SK-N-SH (cell line): ENCODE results near the gene LGR5. TPM values are rescaled to one million over a fixed set of nuclear protein-coding genes. Genes with fewer than 3 reads are reported as not detected.

Experiments
- CTCF ChIA-PET: fragments of 300-600, 350-600 bp; formaldehyde crosslinking; extraction: SDS; loops from one replicate; lab custom pipeline; 2021; lab: Yijun Ruan, JAX
- POLR2A ChIA-PET: fragments of 350-600 bp; sonication (Branson Sonifier 250); formaldehyde crosslinking; extraction: SDS; loops from one replicate; lab custom pipeline; 2020; ENCODE audit warnings: antibody characterized with exemption, inconsistent platforms; lab: Yijun Ruan, JAX
- DNase-seq: peaks from one replicate; pipeline ENCODE4 v3.0.0; 2012
- H2AFZ ChIP-seq: fragments of 200-600 bp; sonication (generic); 2 replicates; pipeline ENCODE4 v1.8.1; 2016; ENCODE audit warnings: antibody characterized with exemption, mild to moderate bottlenecking, low read depth
- H3F3A ChIP-seq: fragments of 200-600 bp; sonication (generic); replicated peaks from 2 replicates; pipeline ENCODE3; 2016; ENCODE audit warnings: antibody characterized with exemption, mild to moderate bottlenecking; ENCODE audit not compliant: insufficient read depth
- H3K27ac ChIP-seq, 2 experiments: fragments of 200-500 bp in 1 of 2; fragments of 200-600 bp in 1 of 2; sonication (Bioruptor generic) in 1 of 2; sonication (generic), shearing (Covaris generic) in 1 of 2; 2 replicates each; pipeline versions ENCODE4 v1.5.1 to v1.6.1; 2014 to 2016; ENCODE audit warnings: low read depth in 2 of 2, inconsistent platforms in 1 of 2, low read length in 1 of 2, mild to moderate bottlenecking in 1 of 2, mixed read lengths in 1 of 2
- H3K27me3 ChIP-seq: fragments of 200-600 bp; sonication (generic), shearing (Covaris generic); 2 replicates; pipeline ENCODE4 v1.6.1; 2016; ENCODE audit warnings: mixed run types; ENCODE audit not compliant: insufficient read depth
- H3K36me3 ChIP-seq, 2 experiments: fragments of 200-500 bp in 1 of 2; fragments of 200-600 bp in 1 of 2; sonication (Bioruptor generic) in 1 of 2; sonication (generic) in 1 of 2; replicated peaks in 1 of 2; 2 replicates each; pipeline versions ENCODE3 to v1.5.1; 2014 to 2016; ENCODE audit warnings: low read length in 1 of 2, mild to moderate bottlenecking in 1 of 2; ENCODE audit not compliant: insufficient read depth in 2 of 2, control insufficient read depth in 1 of 2
- H3K4me1 ChIP-seq, 2 experiments: fragments of 200-500 bp in 1 of 2; fragments of 200-600 bp in 1 of 2; sonication (Bioruptor generic) in 1 of 2; sonication (generic), shearing (Covaris generic) in 1 of 2; 2 replicates each; pipeline versions ENCODE4 v1.5.1 to v1.6.1; 2014 to 2016; ENCODE audit warnings: low read depth in 1 of 2, low read length in 1 of 2, mixed run types in 1 of 2; ENCODE audit not compliant: insufficient read depth in 2 of 2, control insufficient read depth in 1 of 2
- H3K4me2 ChIP-seq: fragments of 200-600 bp; sonication (generic), shearing (Covaris generic); 2 replicates; pipeline ENCODE4 v1.6.1; 2017; ENCODE audit warnings: mixed run types
- H3K4me3 ChIP-seq, 2 experiments: fragments of 200-500 bp in 1 of 2; fragments of 200-600 bp in 1 of 2; sonication (Bioruptor generic) in 1 of 2; sonication (generic), shearing (Covaris generic) in 1 of 2; 2 replicates each; pipeline versions ENCODE4 v1.5.1 to v1.8.1; 2014 to 2016; ENCODE audit warnings: low read depth in 2 of 2, inconsistent platforms in 1 of 2, low read length in 1 of 2, mild to moderate bottlenecking in 1 of 2, mixed read lengths in 1 of 2, moderate library complexity in 1 of 2
- H3K79me2 ChIP-seq: fragments of 200-600 bp; sonication (generic); 2 replicates; pipeline ENCODE4 v1.8.1; 2017; ENCODE audit warnings: mild to moderate bottlenecking; ENCODE audit not compliant: insufficient read depth
- H3K9ac ChIP-seq: fragments of 200-600 bp; sonication (generic); 2 replicates; pipeline ENCODE4 v1.6.1; 2017; ENCODE audit warnings: mixed run types
- H3K9me2 ChIP-seq: fragments of 200-600 bp; sonication (generic); 2 replicates; pipeline ENCODE4 v1.6.1; 2017; ENCODE audit warnings: mixed run types
- H3K9me3 ChIP-seq: fragments of 200-600 bp; sonication (generic); 2 replicates; pipeline ENCODE4 v1.6.1; 2017; ENCODE audit warnings: mixed run types, mild to moderate bottlenecking, moderate library complexity
- H4K20me1 ChIP-seq: fragments of 200-600 bp; sonication (generic); 2 replicates; pipeline ENCODE4 v1.6.1; 2017; ENCODE audit warnings: mild to moderate bottlenecking, mixed run types; ENCODE audit not compliant: insufficient read depth
- CTCF ChIP-seq: fragments of 200-600 bp; sonication (generic); IDR thresholded peaks from 2 replicates; pipeline ENCODE4 v1.6.1; 2017; ENCODE audit warnings: antibody characterized with exemption, mild to moderate bottlenecking, moderate library complexity
- EZH2phosphoT487 ChIP-seq: fragments of 200-600 bp; sonication (generic); IDR thresholded peaks from 2 replicates; pipeline ENCODE4 v1.6.1; 2017; ENCODE audit warnings: low read depth, mixed run types, mild to moderate bottlenecking, antibody characterized with exemption, moderate library complexity, borderline replicate concordance
- FOSL2 ChIP-seq: IDR thresholded peaks from 2 replicates; pipeline ENCODE4 v1.4.0; 2012; ENCODE audit warnings: low read depth, mild to moderate bottlenecking, moderate library complexity, borderline replicate concordance
- FOXJ3 ChIP-seq: sonication (generic); formaldehyde crosslinking; IDR thresholded peaks from 2 replicates; pipeline ENCODE4 v1.5.1; 2020; ENCODE audit warnings: mild to moderate bottlenecking, missing genetic modification reagents
- FOXM1 ChIP-seq: IDR thresholded peaks from 2 replicates; pipeline ENCODE4 v1.4.0; 2012; ENCODE audit warnings: low read depth, mild to moderate bottlenecking
- IRF3 ChIP-seq: fragments of 150-350 bp; IDR thresholded peaks from 2 replicates; pipeline ENCODE4 v1.6.1; 2016; ENCODE audit warnings: mild to moderate bottlenecking, low read depth, low read length
- JUND ChIP-seq: IDR thresholded peaks from 2 replicates; pipeline ENCODE4 v1.4.0; 2012
- MEF2A ChIP-seq: IDR thresholded peaks from 2 replicates; pipeline ENCODE4 v1.4.0; 2012; ENCODE audit warnings: low read depth, borderline replicate concordance
- MXI1 ChIP-seq: IDR thresholded peaks from 2 replicates; pipeline ENCODE4 v1.6.1; 2012; ENCODE audit warnings: mild to moderate bottlenecking, low read depth, low read length, improper control_type of control experiment
- NFIC ChIP-seq: IDR thresholded peaks from 2 replicates; pipeline ENCODE4 v1.4.0; 2012; ENCODE audit warnings: borderline replicate concordance
- PBX3 ChIP-seq: IDR thresholded peaks from 2 replicates; pipeline ENCODE4; 2012
- POLR2AphosphoS5 ChIP-seq: IDR thresholded peaks from 2 replicates; pipeline ENCODE4 v1.6.1; 2012; ENCODE audit warnings: low read depth, low read length
- RCOR1 ChIP-seq: fragments of 150-350 bp; IDR thresholded peaks from 2 replicates; pipeline ENCODE4 v1.6.1; 2017; ENCODE audit warnings: antibody characterized with exemption, low read length
- REST ChIP-seq: IDR thresholded peaks from 2 replicates; pipeline ENCODE4 v1.6.1; 2012; ENCODE audit warnings: mild to moderate bottlenecking, low read depth, low read length, moderate library complexity
- RFX5 ChIP-seq: IDR thresholded peaks from 2 replicates; pipeline ENCODE4 v1.6.1; 2012; ENCODE audit warnings: mild to moderate bottlenecking, improper control_type of control experiment, low read length
- SMC3 ChIP-seq: IDR thresholded peaks from 2 replicates; pipeline ENCODE4 v1.6.1; 2012; ENCODE audit warnings: low read depth, low read length, improper control_type of control experiment
- TAF1 ChIP-seq: IDR thresholded peaks from 2 replicates; pipeline ENCODE4 v1.6.1; 2012; ENCODE audit warnings: low read depth, mild to moderate bottlenecking, low read length, moderate library complexity, borderline replicate concordance
- TCF12 ChIP-seq: IDR thresholded peaks from 2 replicates; pipeline ENCODE4 v1.4.0; 2012
- USF1 ChIP-seq: IDR thresholded peaks from 2 replicates; pipeline ENCODE4 v1.4.0; 2012; ENCODE audit warnings: low read depth, borderline replicate concordance
- USF2 ChIP-seq: fragments of 150-350 bp; IDR thresholded peaks from 2 replicates; pipeline ENCODE4 v1.6.1; 2017; ENCODE audit warnings: antibody characterized with exemption, low read length, low read depth, borderline replicate concordance
- ZBTB33 ChIP-seq: IDR thresholded peaks from 2 replicates; pipeline ENCODE4 v1.4.0; 2012; ENCODE audit warnings: low read depth, borderline replicate concordance
- WGBS: methylation state at CpG from one replicate; pipeline ENCODE4 v1.1.6; 2017; ENCODE audit warnings: low lambda C conversion rate; 5-methylcytosine and 5-hydroxymethylcytosine counted together
- polyA plus RNA-seq, 3 experiments: library from polyadenylated mRNA; depleted of rRNA; stranded (reverse); fragments of >200 nt; gene quantifications; 2 replicates each; pipeline ENCODE4 v1.2.3, GENCODE V29; 2012

LGR5 gene
- polyA plus RNA-seq, 1 of the 3 experiments (the other 2 are of a cell fraction): 1.4 TPM

- TF ChIP-seq PBX3 (no peak), TCF12 (no peak), FOSL2 (no peak), POLR2AphosphoS5 (no peak)
Measured at GRCh38 chr12:71400481-71400880, 39.1 kb upstream of the LGR5 start (continued).

GRCh38 chr12:71405884-71406283 is 33.7 kb upstream of the LGR5 start:
- Histone ChIP-seq H3K27ac (no peak overlapping the region), H3K36me3 (no peaks in the 10 kb centered on the region), H3F3A (no peaks in the 10 kb centered on the region), H2AFZ (no peak overlapping the region), H3K79me2 (no peaks in the 10 kb centered on the region), H3K4me2 (no peak overlapping the region), H3K27me3 (no peaks in the 10 kb centered on the region), H3K4me3 (no peak overlapping the region), H3K9ac (no peak overlapping the region), H3K9me2 (no peaks in the 10 kb centered on the region), H3K9me3 (peaks cover 3% of the 10 kb centered on the region; the same call in 1 of the 2 replicates), H4K20me1 (no peaks in the 10 kb centered on the region), H3K4me1 (no peaks in the 10 kb centered on the region)
- no peak for DNase-seq
- POLR2A ChIA-PET: no interaction called here
- WGBS: 35% methylated on average over 1 of the region's 1 CpG
- CTCF ChIA-PET: interaction anchor here (1.8 kb wide), 1 partner anchor 10 kb away, joined by 7 read pairs; no protein-coding TSS in a partner anchor
- TF ChIP-seq FOXJ3 (CRISPR knock-in tag) (no peak), RFX5 (no peak), ZBTB33 (no peak), MEF2A (no peak), USF2 (no peak), RCOR1 (no peak), JUND (no peak), FOXM1 (no peak), EZH2phosphoT487 (no peak), SMC3 (no peak), MXI1 (no peak), REST (no peak), IRF3 (no peak), NFIC (no peak), CTCF (no peak), USF1 (no peak), TAF1 (no peak)
